PC-3 (cell line): ENCODE measurements around the gene JMJD7. TPM values are rescaled to one million over a fixed set of nuclear protein-coding genes. Genes with fewer than 3 reads are reported as not detected.

Experiments
- ATAC-seq: fragments of 200-7000 bp; cut with Tn5 transposase; 2 replicates; pipeline ENCODE4 v1.9.1; 2020; ENCODE audit warnings: mild to moderate bottlenecking, moderate library complexity
- BruUV-seq: library from RNA; stranded (reverse); fragments of 400-500 nt; replicated peaks from 2 replicates; lab custom pipeline; 2021; lab: Mats Ljungman, UMichigan
- CTCF ChIA-PET: fragments of 300-600 bp; sonication (Branson Sonifier 250); formaldehyde crosslinking; loops from one replicate; lab custom pipeline; 2022; ENCODE audit warnings: antibody characterized with exemption; lab: Charles Lee
- POLR2A ChIA-PET: fragments of 300-600 bp; sonication (Branson Sonifier 250); formaldehyde crosslinking; loops from one replicate; lab custom pipeline; 2022; ENCODE audit warnings: antibody characterized with exemption; ENCODE audit not compliant: unreplicated experiment; lab: Charles Lee
- DNase-seq: peaks from one replicate; pipeline ENCODE4 v3.0.0-alpha.2; 2015
- H2AFZ ChIP-seq: fragments of 300-600 bp; sonication (generic); 2 replicates; pipeline ENCODE4 v1.6.0; 2016; ENCODE audit warnings: antibody characterized with exemption, low read length
- H3F3A ChIP-seq: fragments of 300-600 bp; sonication (generic); one replicate; pipeline ENCODE4 v1.6.0; 2017; ENCODE audit warnings: antibody characterized with exemption, low read length, control low read depth, mild to moderate bottlenecking; ENCODE audit not compliant: unreplicated experiment
- H3K27ac ChIP-seq: fragments of 300-600 bp; sonication (generic); 2 replicates; pipeline ENCODE4 v1.5.1; 2016; ENCODE audit warnings: mild to moderate bottlenecking, low read length
- H3K27me3 ChIP-seq: fragments of 300-600 bp; sonication (generic); 2 replicates; pipeline ENCODE4 v1.6.1; 2016; ENCODE audit warnings: low read length, mixed read lengths
- H3K36me3 ChIP-seq: fragments of 300-600 bp; sonication (generic); 2 replicates; pipeline ENCODE4 v1.6.1; 2016; ENCODE audit warnings: low read depth, mixed run types, low read length, mixed read lengths
- H3K4me1 ChIP-seq: fragments of 300-600 bp; sonication (generic); 2 replicates; pipeline ENCODE4 v1.5.1; 2016; ENCODE audit warnings: low read length; ENCODE audit not compliant: insufficient read depth
- H3K4me2 ChIP-seq: fragments of 300-600 bp; sonication (generic); 2 replicates; pipeline ENCODE4 v1.6.0; 2016; ENCODE audit warnings: low read length
- H3K4me3 ChIP-seq: fragments of 300-600 bp; sonication (generic); 2 replicates; pipeline ENCODE4 v1.5.1; 2016; ENCODE audit warnings: mild to moderate bottlenecking, low read length, mixed read lengths
- H3K79me2 ChIP-seq: fragments of 300-600 bp; sonication (generic); 2 replicates; pipeline ENCODE4 v1.6.1; 2017; ENCODE audit warnings: low read length, mixed read lengths
- H3K9ac ChIP-seq: fragments of 300-600 bp; sonication (generic); 2 replicates; pipeline ENCODE4 v1.6.0; 2016; ENCODE audit warnings: mild to moderate bottlenecking, low read length
- H3K9me2 ChIP-seq: fragments of 300-600 bp; sonication (generic); replicated peaks from 2 replicates; pipeline ENCODE4 v1.6.1; 2016; ENCODE audit warnings: mixed run types, low read length, mixed read lengths
- H3K9me3 ChIP-seq: fragments of 300-600 bp; sonication (generic); 2 replicates; pipeline ENCODE4 v1.6.1; 2016; ENCODE audit warnings: low read length, mixed read lengths
- H4K20me1 ChIP-seq: fragments of 300-600 bp; sonication (generic); 2 replicates; pipeline ENCODE4 v1.6.1; 2016; ENCODE audit warnings: low read length, mixed read lengths
- EZH2 ChIP-seq: fragments of 300-600 bp; sonication (generic); IDR thresholded peaks from one replicate; pipeline ENCODE4 v1.6.1; 2017; ENCODE audit warnings: antibody characterized with exemption, mild to moderate bottlenecking, low read length; ENCODE audit not compliant: unreplicated experiment
- EZH2phosphoT487 ChIP-seq: fragments of 300-600 bp; sonication (generic); IDR thresholded peaks from 2 replicates; pipeline ENCODE4 v1.6.1; 2018; ENCODE audit warnings: mild to moderate bottlenecking, antibody characterized with exemption, low read length, borderline replicate concordance
- intact Hi-C: fragments of 100-400 bp; cut with micrococcal nuclease; formaldehyde crosslinking; loops from 2 replicates; pipeline ENCODE4 v1.9.0; 2023
- total RNA-seq: library from RNA; depleted of rRNA; stranded (reverse); fragments of >200 nt; gene quantifications from 2 replicates; pipeline ENCODE4 v1.2.3, GENCODE V29; 2014
- TF ChIP-seq, protein P1 (sequence below): fragments of 300-600 bp; sonication (generic); conservative IDR thresholded peaks from 2 replicates; pipeline ENCODE4 v1.5.1; 2017; ENCODE audit warnings: antibody characterized with exemption, low read depth, mild to moderate bottlenecking, low read length

The JMJD7 gene
- total RNA-seq, 1 experiment from 2014 or later = 13.7 TPM

DNA sequence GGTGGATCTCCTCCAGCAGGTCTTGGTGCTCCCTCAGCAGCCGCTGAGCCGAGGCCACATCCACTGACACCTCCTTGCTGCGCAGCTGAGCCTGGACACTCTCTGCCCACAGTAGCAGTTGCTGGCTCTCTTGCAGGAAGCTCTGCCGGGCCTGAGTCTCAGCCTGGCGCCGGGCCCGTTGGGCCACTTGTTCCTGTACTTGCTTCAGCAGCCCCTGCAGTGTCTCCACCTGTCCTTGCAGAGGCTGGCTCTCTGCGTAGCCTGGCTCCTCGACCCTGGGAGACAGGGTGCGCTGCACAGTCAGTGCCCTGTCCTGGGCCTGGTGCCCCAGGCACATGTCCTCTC is 50.4 kb downstream of the JMJD7 start:
- Histone ChIP-seq H3K36me3 (no peaks in the 10 kb centered on the region), H2AFZ (no peak overlapping the region), H4K20me1 (no peaks in the 10 kb centered on the region), H3F3A (no peaks in the 10 kb centered on the region), H3K27me3 (no peaks in the 10 kb centered on the region), H3K4me1 (no peaks in the 10 kb centered on the region), H3K9me3 (no peaks in the 10 kb centered on the region), H3K27ac (no peak overlapping the region), H3K9ac (no peak overlapping the region), H3K79me2 (no peaks in the 10 kb centered on the region), H3K4me3 (no peak overlapping the region), H3K9me2 (no peaks in the 10 kb centered on the region), H3K4me2 (no peak overlapping the region)
- ATAC-seq (no peak), DNase-seq (no peak)
- intact Hi-C loops = no loop called here
- POLR2A ChIA-PET = no interaction called here
- BruUV-seq = no TSS peak
- CTCF ChIA-PET = no interaction called here
- TF ChIP-seq EZH2phosphoT487 = no peak
- TF ChIP-seq, protein P1, sequence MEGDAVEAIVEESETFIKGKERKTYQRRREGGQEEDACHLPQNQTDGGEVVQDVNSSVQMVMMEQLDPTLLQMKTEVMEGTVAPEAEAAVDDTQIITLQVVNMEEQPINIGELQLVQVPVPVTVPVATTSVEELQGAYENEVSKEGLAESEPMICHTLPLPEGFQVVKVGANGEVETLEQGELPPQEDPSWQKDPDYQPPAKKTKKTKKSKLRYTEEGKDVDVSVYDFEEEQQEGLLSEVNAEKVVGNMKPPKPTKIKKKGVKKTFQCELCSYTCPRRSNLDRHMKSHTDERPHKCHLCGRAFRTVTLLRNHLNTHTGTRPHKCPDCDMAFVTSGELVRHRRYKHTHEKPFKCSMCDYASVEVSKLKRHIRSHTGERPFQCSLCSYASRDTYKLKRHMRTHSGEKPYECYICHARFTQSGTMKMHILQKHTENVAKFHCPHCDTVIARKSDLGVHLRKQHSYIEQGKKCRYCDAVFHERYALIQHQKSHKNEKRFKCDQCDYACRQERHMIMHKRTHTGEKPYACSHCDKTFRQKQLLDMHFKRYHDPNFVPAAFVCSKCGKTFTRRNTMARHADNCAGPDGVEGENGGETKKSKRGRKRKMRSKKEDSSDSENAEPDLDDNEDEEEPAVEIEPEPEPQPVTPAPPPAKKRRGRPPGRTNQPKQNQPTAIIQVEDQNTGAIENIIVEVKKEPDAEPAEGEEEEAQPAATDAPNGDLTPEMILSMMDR = no peak
- TF ChIP-seq EZH2 = no peak

- intact Hi-C loops = no loop called here
- CTCF ChIA-PET = no interaction called here
- Histone ChIP-seq H3K79me2 (no peaks in the 10 kb centered on the region), H3K27ac (no peak overlapping the region), H3K27me3 (no peaks in the 10 kb centered on the region), H3K9ac (no peak overlapping the region), H3F3A (no peaks in the 10 kb centered on the region), H2AFZ (no peak overlapping the region), H3K9me2 (no peaks in the 10 kb centered on the region), H3K9me3 (no peaks in the 10 kb centered on the region), H3K4me3 (no peak overlapping the region), H3K4me2 (no peak overlapping the region), H3K36me3 (no peaks in the 10 kb centered on the region), H4K20me1 (no peaks in the 10 kb centered on the region), H3K4me1 (no peaks in the 10 kb centered on the region)
- no peak; the same call in 1 of the 2 replicates for ATAC-seq
- no peak for DNase-seq
- no TSS peak for BruUV-seq
- TF ChIP-seq EZH2phosphoT487 (no peak), EZH2 (no peak)
- TF ChIP-seq, protein P1 = no peak
- POLR2A ChIA-PET = no interaction called here
Measured at GRCh38 chr15:41879321-41879845, 51.5 kb downstream of the JMJD7 start.

- H3K4me1 ChIP-seq = no peaks in the 10 kb centered on the region
- no peaks in the 10 kb centered on the region for H3K9me3 ChIP-seq
- no peak overlapping the region for H2AFZ ChIP-seq
- CTCF ChIA-PET = no interaction called here
- H3F3A ChIP-seq = no peaks in the 10 kb centered on the region
- no peaks in the 10 kb centered on the region for H3K9me2 ChIP-seq
- no peak overlapping the region for H3K4me2 ChIP-seq
- no peaks in the 10 kb centered on the region for H3K79me2 ChIP-seq
- H3K27ac ChIP-seq = no peak overlapping the region
- no peaks in the 10 kb centered on the region for H3K27me3 ChIP-seq
- H3K36me3 ChIP-seq = no peaks in the 10 kb centered on the region
- DNase-seq = no peak
- POLR2A ChIA-PET = no interaction called here
- H4K20me1 ChIP-seq = no peaks in the 10 kb centered on the region
- no TSS peak for BruUV-seq
- H3K4me3 ChIP-seq = no peak overlapping the region
- ATAC-seq = no peak
- no peak for TF ChIP-seq EZH2phosphoT487
- TF ChIP-seq EZH2 = no peak
- TF ChIP-seq, protein P1 = no peak
- intact Hi-C loops = no loop called here
- no peak overlapping the region for H3K9ac ChIP-seq
Measured at GRCh38 chr15:41880156-41880877, 52.4 kb downstream of the JMJD7 start.
